ENCODE results near the gene PSME3IP1. TPM values are rescaled to one million over a fixed set of nuclear protein-coding genes. Genes with fewer than 3 reads are reported as not detected.
"Not testable (repeated sequence)": the region's sequence is repeated elsewhere in the genome, so short reads cannot be mapped to it uniquely, and the experiment has no call there.

Gene PSME3IP1
- total and polyA plus RNA-seq, 2 experiments from 2014 or later: 64.2 to 73.2 TPM

DNA sequence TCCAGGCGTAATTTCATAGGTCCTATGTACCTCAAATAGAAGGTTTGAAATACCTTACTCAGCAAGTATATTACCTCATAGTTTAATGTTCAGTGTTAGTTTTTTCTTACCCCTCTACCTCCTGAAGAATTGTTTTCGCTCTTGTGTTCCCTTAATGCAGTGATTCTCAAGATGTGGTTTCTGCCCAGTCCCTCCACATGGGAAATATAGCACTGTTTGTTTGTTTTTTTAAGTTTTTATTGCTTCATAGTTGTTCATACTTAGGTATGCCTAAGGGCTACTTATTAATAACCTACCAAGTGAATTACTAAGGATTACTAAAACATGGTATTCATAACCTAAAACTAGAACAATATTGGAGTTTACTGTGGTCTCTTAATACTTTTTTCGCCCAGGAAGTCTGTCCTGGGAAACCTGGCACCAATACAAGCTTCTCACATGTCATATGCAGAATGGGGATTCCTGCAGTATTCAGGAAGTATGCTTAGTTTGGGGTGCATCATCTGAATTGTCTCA is 5.3 kb upstream of the PSME3IP1 start:
- Histone ChIP-seq H3K36me3 (replicated peaks; ENCODE audit: insufficient read depth, low read depth) (no peaks in the 10 kb centered on the region), H3K4me1 (ENCODE audit: insufficient read depth) (peaks cover 32% of the 10 kb centered on the region), H3K9me2 (replicated peaks; ENCODE audit: insufficient read depth) (no peaks in the 10 kb centered on the region), H3K4me3 (no peak overlapping the region), H3K79me2 (peaks cover 92% of the 10 kb centered on the region), H3K4me2 (peak overlapping the region; percentile 18), H3K27me3 (no peaks in the 10 kb centered on the region), H3K9me3 (ENCODE audit: low read depth) (no peaks in the 10 kb centered on the region), H2AFZ (no peak overlapping the region), H3K27ac (no peak overlapping the region), H4K20me1 (ENCODE audit: insufficient read depth, poor library complexity, severe bottlenecking) (peaks cover 74% of the 10 kb centered on the region)
- no peak for DNase-seq (ENCODE audit: low spot score)
- WGBS (ENCODE audit: low lambda C conversion rate, missing lambda C conversion rate): 90% methylated on average over 3 of the region's 3 CpGs
- TF ChIP-seq, protein P1, sequence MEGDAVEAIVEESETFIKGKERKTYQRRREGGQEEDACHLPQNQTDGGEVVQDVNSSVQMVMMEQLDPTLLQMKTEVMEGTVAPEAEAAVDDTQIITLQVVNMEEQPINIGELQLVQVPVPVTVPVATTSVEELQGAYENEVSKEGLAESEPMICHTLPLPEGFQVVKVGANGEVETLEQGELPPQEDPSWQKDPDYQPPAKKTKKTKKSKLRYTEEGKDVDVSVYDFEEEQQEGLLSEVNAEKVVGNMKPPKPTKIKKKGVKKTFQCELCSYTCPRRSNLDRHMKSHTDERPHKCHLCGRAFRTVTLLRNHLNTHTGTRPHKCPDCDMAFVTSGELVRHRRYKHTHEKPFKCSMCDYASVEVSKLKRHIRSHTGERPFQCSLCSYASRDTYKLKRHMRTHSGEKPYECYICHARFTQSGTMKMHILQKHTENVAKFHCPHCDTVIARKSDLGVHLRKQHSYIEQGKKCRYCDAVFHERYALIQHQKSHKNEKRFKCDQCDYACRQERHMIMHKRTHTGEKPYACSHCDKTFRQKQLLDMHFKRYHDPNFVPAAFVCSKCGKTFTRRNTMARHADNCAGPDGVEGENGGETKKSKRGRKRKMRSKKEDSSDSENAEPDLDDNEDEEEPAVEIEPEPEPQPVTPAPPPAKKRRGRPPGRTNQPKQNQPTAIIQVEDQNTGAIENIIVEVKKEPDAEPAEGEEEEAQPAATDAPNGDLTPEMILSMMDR (IDR thresholded peaks at IDR 0.05; ENCODE audit: poor library complexity): no peak
- TF ChIP-seq EZH2phosphoT487 (IDR thresholded peaks at IDR 0.05; ENCODE audit: low read depth, severe bottlenecking, unreplicated experiment): no peak
- TF ChIP-seq EZH2 (IDR thresholded peaks at IDR 0.05; ENCODE audit: borderline replicate concordance): no peak

GRCh38 chr16:57190136-57190535 is 4.3 kb upstream of the PSME3IP1 start:
- Histone ChIP-seq H3K79me2 (peaks cover 84% of the 10 kb centered on the region), H3K4me2 (peak overlapping the region; percentile 18), H3K9me3 (ENCODE audit: low read depth) (no peaks in the 10 kb centered on the region), H3K27ac (no peak overlapping the region), H3K27me3 (no peaks in the 10 kb centered on the region), H3K9me2 (replicated peaks; ENCODE audit: insufficient read depth) (no peaks in the 10 kb centered on the region), H3K36me3 (replicated peaks; ENCODE audit: insufficient read depth, low read depth) (no peaks in the 10 kb centered on the region), H2AFZ (no peak overlapping the region), H4K20me1 (ENCODE audit: insufficient read depth, poor library complexity, severe bottlenecking) (peaks cover 67% of the 10 kb centered on the region), H3K4me3 (no peak overlapping the region), H3K4me1 (ENCODE audit: insufficient read depth) (peaks cover 32% of the 10 kb centered on the region)
- DNase-seq (ENCODE audit: low spot score): no peak
- no peak for TF ChIP-seq EZH2phosphoT487 (IDR thresholded peaks at IDR 0.05; ENCODE audit: low read depth, severe bottlenecking, unreplicated experiment)
- WGBS (ENCODE audit: low lambda C conversion rate, missing lambda C conversion rate): 94% methylated on average over 2 of the region's 2 CpGs

GRCh38 chr16:57189527-57189926 is 3.7 kb upstream of the PSME3IP1 start:
- H3K9me2 ChIP-seq (replicated peaks; ENCODE audit: insufficient read depth); H3K4me3 ChIP-seq; H3K36me3 ChIP-seq (replicated peaks; ENCODE audit: insufficient read depth, low read depth); H3K9me3 ChIP-seq (ENCODE audit: low read depth); H3K27me3 ChIP-seq; H3K4me2 ChIP-seq; H2AFZ ChIP-seq; DNase-seq (ENCODE audit: low spot score): not testable (repeated sequence)
- Histone ChIP-seq H3K79me2 (peaks cover 86% of the 10 kb centered on the region), H3K4me1 (ENCODE audit: insufficient read depth) (peaks cover 35% of the 10 kb centered on the region), H4K20me1 (ENCODE audit: insufficient read depth, poor library complexity, severe bottlenecking) (peaks cover 62% of the 10 kb centered on the region), H3K27ac (peak overlapping the region; percentile 92)
- 99% methylated on average over 4 of the region's 4 CpGs for WGBS (ENCODE audit: low lambda C conversion rate, missing lambda C conversion rate)

DNA sequence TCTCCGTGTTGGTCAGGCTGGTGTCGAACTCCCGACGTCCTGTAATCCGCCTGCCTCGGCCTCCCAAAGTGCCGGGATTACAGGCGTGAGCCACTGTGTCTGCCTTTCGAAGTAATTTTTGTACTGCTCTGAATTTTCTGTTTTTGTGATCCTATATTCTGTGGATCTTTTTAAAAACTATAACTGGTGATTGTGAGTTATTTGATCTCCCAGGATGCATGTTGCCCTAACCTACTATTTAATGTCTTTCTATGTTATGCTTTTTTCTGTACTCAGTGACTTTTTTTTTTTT is 2.8 kb upstream of the PSME3IP1 start:
- Histone ChIP-seq H3K36me3 (replicated peaks; ENCODE audit: insufficient read depth, low read depth) (no peaks in the 10 kb centered on the region), H4K20me1 (ENCODE audit: insufficient read depth, poor library complexity, severe bottlenecking) (peaks cover 55% of the 10 kb centered on the region), H3K9me3 (ENCODE audit: low read depth) (no peaks in the 10 kb centered on the region), H3K9me2 (replicated peaks; ENCODE audit: insufficient read depth) (no peaks in the 10 kb centered on the region), H3K27ac (peak overlapping the region; percentile 92), H3K4me1 (ENCODE audit: insufficient read depth) (peaks cover 41% of the 10 kb centered on the region), H3K4me3 (no peak overlapping the region), H3K27me3 (no peaks in the 10 kb centered on the region), H3K79me2 (peaks cover 89% of the 10 kb centered on the region), H3K4me2 (peak overlapping the region; percentile 93), H2AFZ (no peak overlapping the region)
- no peak for DNase-seq (ENCODE audit: low spot score)
- TF ChIP-seq EZH2 (IDR thresholded peaks at IDR 0.05; ENCODE audit: borderline replicate concordance): no peak
- TF ChIP-seq EZH2phosphoT487 (IDR thresholded peaks at IDR 0.05; ENCODE audit: low read depth, severe bottlenecking, unreplicated experiment): no peak
- TF ChIP-seq, protein P1 (IDR thresholded peaks at IDR 0.05; ENCODE audit: poor library complexity): no peak
- 90% methylated on average over 9 of the region's 9 CpGs for WGBS (ENCODE audit: low lambda C conversion rate, missing lambda C conversion rate)

- WGBS (ENCODE audit: low lambda C conversion rate, missing lambda C conversion rate): 79% methylated on average over 18 of the region's 18 CpGs
- not testable (repeated sequence) for H3K9me2 ChIP-seq (replicated peaks; ENCODE audit: insufficient read depth); H3K36me3 ChIP-seq (replicated peaks; ENCODE audit: insufficient read depth, low read depth); H3K27me3 ChIP-seq; H2AFZ ChIP-seq; DNase-seq (ENCODE audit: low spot score); H3K9me3 ChIP-seq (ENCODE audit: low read depth)
- Histone ChIP-seq H3K4me3 (peak overlapping the region; percentile 46), H3K79me2 (peaks cover 89% of the 10 kb centered on the region), H3K4me1 (ENCODE audit: insufficient read depth) (peaks cover 41% of the 10 kb centered on the region), H3K4me2 (peak overlapping the region; percentile 93), H4K20me1 (ENCODE audit: insufficient read depth, poor library complexity, severe bottlenecking) (peaks cover 50% of the 10 kb centered on the region), H3K27ac (peak overlapping the region; percentile 92)
Observed at GRCh38 chr16:57187902-57188710, 2.3 kb upstream of the PSME3IP1 start.
